Activated gamma-delta T cell treated with Interleukin-2 at 50 U/mL for 16 hours (primary cell): ENCODE measurements around the gene CSNK1G2.

Experiments used
- DNase-seq: peaks from one replicate; pipeline ENCODE4 v3.0.0-alpha.2; 2020

CSNK1G2 gene

DNA sequence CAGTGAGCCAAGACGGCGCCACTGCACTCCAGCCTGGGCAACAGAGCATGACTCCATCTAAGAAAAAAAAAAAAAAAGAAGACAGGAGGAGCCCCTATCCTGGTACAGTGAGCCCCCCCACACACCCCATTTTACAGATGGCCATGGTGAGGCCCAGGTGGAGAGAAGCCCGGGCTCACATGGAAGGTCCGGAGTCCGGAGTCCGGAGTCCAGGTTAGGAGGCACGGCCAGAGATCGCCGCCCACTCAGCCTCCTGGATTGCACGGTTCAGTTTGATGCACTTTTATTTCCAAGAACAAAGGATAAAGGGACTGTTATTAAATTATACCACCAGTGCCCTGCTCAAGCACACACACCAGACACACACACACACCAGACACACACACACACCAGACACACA, 85.8 kb downstream of the CSNK1G2 start:
- no peak for DNase-seq

DNA sequence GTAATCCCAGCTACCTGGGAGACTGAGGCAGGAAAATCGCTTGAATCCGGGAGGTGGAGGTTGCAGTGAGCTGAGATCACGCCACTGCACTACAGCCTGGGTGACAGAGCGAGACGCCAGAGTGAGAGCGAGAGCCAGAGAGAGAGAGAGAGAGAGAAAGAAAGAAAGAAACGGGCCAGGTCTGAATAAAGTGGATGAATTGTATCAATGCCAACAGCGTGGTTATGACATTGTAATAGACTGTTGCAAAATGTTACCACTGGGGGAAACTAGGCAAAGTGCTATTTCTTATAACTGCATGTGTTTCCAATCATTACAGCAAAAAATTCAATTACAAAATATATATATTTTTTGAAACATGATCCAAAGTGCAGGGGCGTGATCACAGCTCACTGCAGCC, 86.4 kb downstream of the CSNK1G2 start:
- DNase-seq = no peak
